Natural killer cell (primary cell): Measurements from ENCODE around the gene DAZAP2. TPM values are rescaled to one million over a fixed set of nuclear protein-coding genes. Genes with fewer than 3 reads are reported as not detected.
A peak's percentile ranks its signal among the peaks of the same experiment; 100 is the strongest.

Experiments used
- ATAC-seq, 3 donors: fragments of 150-1000 bp in 2 of 3; fragments of 200-7000 bp in 1 of 3; cut with Tn5 transposase; 1 replicate in 1 of 3; 2 replicates in 2 of 3; pipeline ENCODE4 v1.10.0; 2021; ENCODE audit warnings: mild to moderate bottlenecking in 2 of 3, moderate library complexity in 2 of 3
- DNase-seq, 2 donors: peaks; one replicate each; pipeline versions ENCODE4 v3.0.0 to v3.0.0-alpha.2; 2013 to 2021; ENCODE audit warnings: mixed read lengths in 1 of 2
- H3K27ac ChIP-seq: one replicate; pipeline ENCODE4 v1.5.1; 2013; ENCODE audit warnings: mild to moderate bottlenecking, low read length
- H3K27me3 ChIP-seq: one replicate; pipeline ENCODE4 v1.6.1; 2013; ENCODE audit warnings: low read length; ENCODE audit not compliant: control insufficient read depth, insufficient read depth
- H3K36me3 ChIP-seq: one replicate; pipeline ENCODE4 v1.6.1; 2013; ENCODE audit warnings: low read length; ENCODE audit not compliant: control insufficient read depth, insufficient read depth
- H3K4me1 ChIP-seq: one replicate; pipeline ENCODE4 v1.6.1; 2013; ENCODE audit warnings: low read length; ENCODE audit not compliant: control insufficient read depth, insufficient read depth
- H3K4me3 ChIP-seq: one replicate; pipeline ENCODE4 v1.5.1; 2013; ENCODE audit warnings: low read length
- H3K9me3 ChIP-seq: one replicate; pipeline ENCODE4 v1.6.1; 2013; ENCODE audit warnings: low read length; ENCODE audit not compliant: control insufficient read depth, insufficient read depth
- H3K27ac Mint-ChIP-seq, 2 donors: one replicate each; pipeline ENCODE4 v1.8.0; 2022; ENCODE audit warnings: mild to moderate bottlenecking in 2 of 2, mixed read lengths in 2 of 2, moderate library complexity in 1 of 2
- H3K27me3 Mint-ChIP-seq, 2 donors: one replicate each; pipeline ENCODE4 v1.8.0; 2022; ENCODE audit warnings: low read depth in 2 of 2, mixed read lengths in 2 of 2
- H3K36me3 Mint-ChIP-seq: one replicate; pipeline ENCODE4 v1.8.0; 2022; ENCODE audit warnings: mixed read lengths
- H3K4me1 Mint-ChIP-seq, 2 donors: one replicate each; pipeline ENCODE4 v1.8.0; 2022; ENCODE audit warnings: mixed read lengths in 2 of 2
- H3K4me3 Mint-ChIP-seq: one replicate; pipeline ENCODE4 v1.8.0; 2022; ENCODE audit warnings: mild to moderate bottlenecking, moderate library complexity, mixed read lengths
- H3K9me3 Mint-ChIP-seq, 2 donors: one replicate each; pipeline ENCODE4 v1.8.0; 2022; ENCODE audit warnings: mixed read lengths in 2 of 2
- WGBS: methylation state at CpG from one replicate; pipeline ENCODE4 v1.1.7; 2013; ENCODE audit warnings: missing lambda C conversion rate; ENCODE audit not compliant: insufficient coverage; 5-methylcytosine and 5-hydroxymethylcytosine counted together
- intact Hi-C: fragments of 100-400 bp; cut with micrococcal nuclease; formaldehyde crosslinking; loops from one replicate; pipeline ENCODE4 v1.14.2; 2022
- total RNA-seq, 4 donors: library from RNA; stranded (reverse); fragments of 120-200 nt in 1 of 4; gene quantifications; one replicate each; pipeline versions ENCODE4 v1.2.3 to v1.2.4, GENCODE V29; 2013 to 2022
- TF ChIP-seq, protein P1 (sequence below): fragments of 200-600 bp; IDR thresholded peaks from one replicate; pipeline ENCODE4 v1.8.0; 2022; ENCODE audit warnings: antibody characterized with exemption

DAZAP2 gene
- total RNA-seq, 3 donors from 2014 or later (not counting 1 experiment from before 2014, with no cell fraction given) = 316 to 350 (median 325) TPM

DNA sequence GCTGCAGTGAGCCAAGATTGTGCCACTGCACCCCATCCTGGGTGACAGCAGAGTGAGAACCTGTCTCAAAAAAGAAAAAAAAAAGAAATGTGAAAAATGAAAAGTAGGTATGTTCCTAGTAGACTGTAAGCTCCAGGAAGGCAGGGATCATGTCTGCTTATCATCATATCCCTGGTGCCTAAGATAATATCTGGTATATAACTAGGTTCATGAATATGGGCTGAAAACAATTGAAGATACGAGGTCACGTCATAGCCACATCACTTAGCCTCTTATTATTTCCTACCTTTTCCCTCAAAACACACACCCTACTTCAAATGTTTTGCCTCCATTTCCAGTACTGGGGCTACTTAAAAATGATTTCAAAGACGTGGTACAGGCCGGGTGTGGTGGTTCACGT lies 23.7 kb upstream of the DAZAP2 start:
- no peak overlapping the region for H3K4me3 Mint-ChIP-seq
- Histone ChIP-seq H3K9me3 (no peaks in the 10 kb centered on the region), H3K4me1 (peaks cover 15% of the 10 kb centered on the region), H3K4me3 (no peak overlapping the region), H3K27ac (no peak overlapping the region), H3K27me3 (no peaks in the 10 kb centered on the region), H3K36me3 (no peaks in the 10 kb centered on the region)
- no peaks in the 10 kb centered on the region for H3K9me3 Mint-ChIP-seq
- intact Hi-C loops = no loop called here
- H3K27me3 Mint-ChIP-seq = peaks cover 0 to 4% of the 10 kb centered on the region in 2 donors
- TF ChIP-seq, protein P1, sequence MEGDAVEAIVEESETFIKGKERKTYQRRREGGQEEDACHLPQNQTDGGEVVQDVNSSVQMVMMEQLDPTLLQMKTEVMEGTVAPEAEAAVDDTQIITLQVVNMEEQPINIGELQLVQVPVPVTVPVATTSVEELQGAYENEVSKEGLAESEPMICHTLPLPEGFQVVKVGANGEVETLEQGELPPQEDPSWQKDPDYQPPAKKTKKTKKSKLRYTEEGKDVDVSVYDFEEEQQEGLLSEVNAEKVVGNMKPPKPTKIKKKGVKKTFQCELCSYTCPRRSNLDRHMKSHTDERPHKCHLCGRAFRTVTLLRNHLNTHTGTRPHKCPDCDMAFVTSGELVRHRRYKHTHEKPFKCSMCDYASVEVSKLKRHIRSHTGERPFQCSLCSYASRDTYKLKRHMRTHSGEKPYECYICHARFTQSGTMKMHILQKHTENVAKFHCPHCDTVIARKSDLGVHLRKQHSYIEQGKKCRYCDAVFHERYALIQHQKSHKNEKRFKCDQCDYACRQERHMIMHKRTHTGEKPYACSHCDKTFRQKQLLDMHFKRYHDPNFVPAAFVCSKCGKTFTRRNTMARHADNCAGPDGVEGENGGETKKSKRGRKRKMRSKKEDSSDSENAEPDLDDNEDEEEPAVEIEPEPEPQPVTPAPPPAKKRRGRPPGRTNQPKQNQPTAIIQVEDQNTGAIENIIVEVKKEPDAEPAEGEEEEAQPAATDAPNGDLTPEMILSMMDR = no peak
- H3K36me3 Mint-ChIP-seq = no peaks in the 10 kb centered on the region
- H3K27ac Mint-ChIP-seq = no peak overlapping the region
- ATAC-seq = no peak
- H3K4me1 Mint-ChIP-seq = peaks cover 6 to 7% of the 10 kb centered on the region in 2 donors
- 96% methylated on average over 5 of the region's 5 CpGs for WGBS
- DNase-seq = no peak

DNA sequence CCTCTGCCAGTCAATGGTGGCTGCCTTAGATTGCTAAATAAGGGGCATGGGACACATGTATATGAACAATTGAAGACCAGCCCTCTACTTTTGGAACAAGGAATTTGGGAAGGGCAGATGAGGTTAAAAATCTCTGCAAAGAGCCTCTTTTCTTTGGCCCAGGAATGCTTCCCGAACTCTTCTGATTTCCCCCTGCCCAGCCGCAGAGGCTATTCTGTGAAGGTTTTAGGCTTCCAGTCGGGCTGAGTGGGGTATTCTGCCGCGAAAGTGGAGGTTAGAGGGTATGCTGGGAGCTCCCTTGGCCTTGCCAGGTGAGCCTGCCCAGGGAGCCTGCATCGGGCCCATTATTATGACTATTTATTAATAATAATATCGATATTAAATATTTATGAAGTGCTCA lies 22.0 kb upstream of the DAZAP2 start:
- Histone ChIP-seq H3K4me3 (peak overlapping the region; percentile 31), H3K27me3 (no peaks in the 10 kb centered on the region), H3K27ac (peak overlapping the region; percentile 60), H3K4me1 (peaks cover 15% of the 10 kb centered on the region), H3K9me3 (no peaks in the 10 kb centered on the region), H3K36me3 (no peaks in the 10 kb centered on the region)
- TF ChIP-seq, protein P1 = no peak
- Mint-ChIP-seq H3K9me3 (no peaks in the 10 kb centered on the region), H3K27me3 (no peaks in the 10 kb centered on the region), H3K4me3 (peak overlapping the region; percentile 74), H3K36me3 (no peaks in the 10 kb centered on the region), H3K4me1 (peaks cover 6 to 7% of the 10 kb centered on the region in 2 donors), H3K27ac (peak overlapping the region; percentile 45 to 65)
- DNase-seq = no peak
- intact Hi-C loops = no loop called here
- ATAC-seq = no peak
- 92% methylated on average over 5 of the region's 7 CpGs for WGBS

DNA sequence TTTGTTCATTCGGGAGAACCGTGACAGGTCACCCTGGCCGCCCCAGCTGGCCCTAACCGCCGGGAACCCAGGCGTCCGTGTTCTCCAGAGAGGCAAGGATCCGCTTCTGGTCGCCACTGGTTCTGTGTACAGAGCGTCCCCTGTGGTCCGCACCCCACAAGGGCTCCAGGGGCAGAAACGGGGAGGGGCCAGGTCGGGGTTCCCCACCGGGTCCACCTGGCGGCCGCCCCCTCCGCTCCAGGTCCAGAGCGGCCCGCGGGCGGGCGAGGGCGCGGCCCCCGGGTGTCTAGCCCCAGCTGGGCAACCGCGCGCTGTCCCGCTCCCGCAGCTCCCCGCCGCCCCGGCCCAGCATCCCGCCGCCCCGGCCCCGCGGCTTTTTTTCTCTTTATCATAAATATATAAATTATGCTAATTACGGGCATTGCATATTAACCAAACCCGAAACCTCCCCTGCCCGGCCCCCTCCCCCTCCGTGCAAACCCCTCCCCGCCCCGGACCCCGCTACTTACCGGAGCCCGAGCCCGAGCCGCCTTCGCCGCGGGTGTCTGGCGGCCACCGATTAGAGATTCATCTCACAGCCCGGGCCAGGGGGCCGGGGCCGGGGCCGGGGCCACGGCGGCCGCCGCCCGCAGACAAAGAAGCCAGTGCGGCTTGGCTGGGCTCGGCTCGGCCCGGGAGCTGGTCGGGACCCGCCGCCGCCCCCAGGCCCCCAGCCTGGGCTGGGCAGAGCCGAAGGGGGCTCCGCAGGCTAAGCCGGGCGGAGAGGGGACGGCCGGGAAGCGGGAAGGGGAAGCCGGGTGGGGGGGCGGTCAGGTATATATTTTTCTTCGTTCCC lies 21.3 kb upstream of the DAZAP2 start:
- no peaks in the 10 kb centered on the region for H3K36me3 ChIP-seq
- no peaks in the 10 kb centered on the region for H3K9me3 ChIP-seq
- DNase-seq (peak; percentile 50 to 75), ATAC-seq (peak; percentile 51 to 59 (median 54))
- Mint-ChIP-seq H3K27me3 (peaks cover 0 to under 1% of the 10 kb centered on the region in 2 donors), H3K9me3 (no peaks in the 10 kb centered on the region), H3K27ac (peak overlapping the region; percentile 84 to 89), H3K4me3 (peak overlapping the region; percentile 91), H3K4me1 (peaks cover 6 to 7% of the 10 kb centered on the region in 2 donors), H3K36me3 (no peaks in the 10 kb centered on the region)
- TF ChIP-seq, protein P1 = no peak
- intact Hi-C loops = no loop called here
- peak overlapping the region; percentile 88 for H3K27ac ChIP-seq
- H3K4me1 ChIP-seq = peaks cover 15% of the 10 kb centered on the region
- H3K4me3 ChIP-seq = peak overlapping the region; percentile 92
- 2% methylated on average over 69 of the region's 81 CpGs for WGBS
- H3K27me3 ChIP-seq = no peaks in the 10 kb centered on the region
